Renal cortex interstitium (tissue), 11 donors: ENCODE measurements around the gene RFX4. TPM values are rescaled to one million over a fixed set of nuclear protein-coding genes. Genes with fewer than 3 reads are reported as not detected.
A peak's percentile ranks its signal among the peaks of the same experiment; 100 is the strongest.

ENCODE experiments used
- DNase-seq, 11 donors: peaks; one replicate each; pipeline ENCODE4 v3.0.0-alpha.2; 2013; ENCODE audit warnings: low read depth in 9 of 11, low spot score in 4 of 11; ENCODE audit errors: extremely low read depth in 1 of 11
- polyA plus RNA-seq, 3 donors: library from polyadenylated mRNA; unstranded; fragments of 120-200 nt; gene quantifications; one replicate each; pipeline ENCODE4 v1.2.1, GENCODE V29; 2013; ENCODE audit not compliant: insufficient read length in 3 of 3

RFX4 gene
- polyA plus RNA-seq, 3 donors, result 0.06 to 0.26 TPM; not detected in 1

- DNase-seq, result no peak
These were observed 161.8 kb downstream of the RFX4 start for GRCh38 chr12:106744600-106744999.

GRCh38 chr12:106745181-106745745 is 162.5 kb downstream of the RFX4 start:
- DNase-seq, result no peak

GRCh38 chr12:106747973-106748436 is 165.2 kb downstream of the RFX4 start:
- no peak for DNase-seq

- no peak for DNase-seq
These were observed 167.7 kb downstream of the RFX4 start for GRCh38 chr12:106750524-106750923.

GRCh38 chr12:106753526-106753925 is 170.7 kb downstream of the RFX4 start:
- DNase-seq, result no peak

GRCh38 chr12:106754331-106754730 is 171.5 kb downstream of the RFX4 start:
- no peak for DNase-seq

GRCh38 chr12:106757623-106758348 is 175.0 kb downstream of the RFX4 start:
- no peak for DNase-seq

- no peak for DNase-seq
These were observed 175.7 kb downstream of the RFX4 start for GRCh38 chr12:106758349-106759110.

- no peak for DNase-seq
These were observed 176.9 kb downstream of the RFX4 start for GRCh38 chr12:106759526-106760183.

GRCh38 chr12:106760184-106760531 is 177.4 kb downstream of the RFX4 start:
- DNase-seq, result peak in 1 of 11 donors; percentile 12

GRCh38 chr12:106764220-106764619 is 181.4 kb downstream of the RFX4 start:
- DNase-seq, result no peak

- DNase-seq, result no peak
These were observed 181.9 kb downstream of the RFX4 start for GRCh38 chr12:106764738-106765137.

GRCh38 chr12:106766393-106766826 is 183.6 kb downstream of the RFX4 start:
- peak in 7 of 11 donors; percentile 41 to 62 (median 48) for DNase-seq

- no peak for DNase-seq
These were observed 184.4 kb downstream of the RFX4 start for GRCh38 chr12:106767206-106767605.

GRCh38 chr12:106767954-106768822 is 185.4 kb downstream of the RFX4 start:
- no peak for DNase-seq

GRCh38 chr12:106769078-106769477 is 186.3 kb downstream of the RFX4 start:
- no peak for DNase-seq

GRCh38 chr12:106769546-106769945 is 186.7 kb downstream of the RFX4 start:
- no peak for DNase-seq

- DNase-seq, result no peak
These were observed 188.6 kb downstream of the RFX4 start for GRCh38 chr12:106771425-106771824.
